Endodermal cell (in vitro differentiated cells): Measurements from ENCODE around the gene TBRG4. TPM values are rescaled to one million over a fixed set of nuclear protein-coding genes. Genes with fewer than 3 reads are reported as not detected.
"Not testable (repeated sequence)": the region's sequence is repeated elsewhere in the genome, so short reads cannot be mapped to it uniquely, and the experiment has no call there.

Experiments
- DNase-seq: peaks from one replicate; pipeline ENCODE4 v3.0.0-alpha.2; 2017
- H3K27ac ChIP-seq: 2 replicates; pipeline ENCODE4 v1.5.1; 2013; ENCODE audit warnings: mild to moderate bottlenecking, low read depth, low read length, moderate library complexity
- H3K27me3 ChIP-seq: 2 replicates; pipeline ENCODE4 v1.6.1; 2013; ENCODE audit warnings: mild to moderate bottlenecking, low read length, moderate library complexity; ENCODE audit not compliant: insufficient read depth, control insufficient read depth, poor library complexity, severe bottlenecking
- H3K36me3 ChIP-seq: 2 replicates; pipeline ENCODE4 v1.7.0; 2013; ENCODE audit warnings: mild to moderate bottlenecking, low read length, moderate library complexity; ENCODE audit not compliant: control insufficient read depth, insufficient read depth
- H3K4me1 ChIP-seq: one replicate; pipeline ENCODE4 v1.7.0; 2013; ENCODE audit warnings: low read length; ENCODE audit not compliant: control insufficient read depth, insufficient read depth
- H3K4me3 ChIP-seq: 2 replicates; pipeline ENCODE4 v1.5.1; 2013; ENCODE audit warnings: mild to moderate bottlenecking, low read length, moderate library complexity
- H3K9ac ChIP-seq: 2 replicates; pipeline ENCODE4 v1.6.1; 2013; ENCODE audit warnings: mild to moderate bottlenecking, low read length, moderate library complexity; ENCODE audit not compliant: poor library complexity, severe bottlenecking; ENCODE audit errors: extremely low read depth
- H3K9me3 ChIP-seq: 2 replicates; pipeline ENCODE4 v1.6.1; 2013; ENCODE audit warnings: mild to moderate bottlenecking, low read length, moderate library complexity; ENCODE audit not compliant: control insufficient read depth
- H3K27ac Mint-ChIP-seq: 2 replicates; pipeline ENCODE4 v1.8.0; 2020; ENCODE audit warnings: mixed read lengths
- H3K27me3 Mint-ChIP-seq: 2 replicates; pipeline ENCODE4 v1.8.0; 2021; ENCODE audit warnings: mild to moderate bottlenecking, mixed read lengths; ENCODE audit not compliant: insufficient read depth
- H3K36me3 Mint-ChIP-seq: 2 replicates; pipeline ENCODE4 v1.8.0; 2020; ENCODE audit warnings: low read depth, mixed read lengths
- H3K4me1 Mint-ChIP-seq: 2 replicates; pipeline ENCODE4 v1.8.0; 2020; ENCODE audit warnings: mixed read lengths
- H3K4me3 Mint-ChIP-seq: 2 replicates; pipeline ENCODE4 v1.8.0; 2020; ENCODE audit warnings: mild to moderate bottlenecking, moderate library complexity, mixed read lengths
- H3K9me3 Mint-ChIP-seq: 2 replicates; pipeline ENCODE4 v1.8.0; 2020; ENCODE audit warnings: mild to moderate bottlenecking, mixed read lengths
- WGBS, 2 experiments: methylation state at CpG; one replicate each; pipeline versions ENCODE4 v1.1.5 to v1.1.7; 2013; ENCODE audit warnings: missing lambda C conversion rate in 2 of 2, mixed read lengths in 1 of 2; ENCODE audit not compliant: insufficient coverage in 1 of 2, insufficient read length in 1 of 2; 5-methylcytosine and 5-hydroxymethylcytosine counted together
- total RNA-seq, 2 donors: library from RNA; stranded (reverse); fragmentation: NEBNext Ultra II Directional in 1 of 2; extraction: Animal tissue kit (Norgen Biotek cat#: 25700) in 1 of 2; gene quantifications; 2 replicates in 1 of 2; 3 replicates in 1 of 2; pipeline ENCODE4 v1.2.1, GENCODE V29; 2021
- TF ChIP-seq, protein P1 (sequence below): fragments of 200-600 bp; sonication (generic); conservative IDR thresholded peaks from 2 replicates; pipeline ENCODE4 v1.5.0; 2021; ENCODE audit warnings: antibody characterized with exemption, mild to moderate bottlenecking

Gene TBRG4
- total RNA-seq, 2 donors from 2014 or later, result 66.7 to 95.9 TPM

DNA sequence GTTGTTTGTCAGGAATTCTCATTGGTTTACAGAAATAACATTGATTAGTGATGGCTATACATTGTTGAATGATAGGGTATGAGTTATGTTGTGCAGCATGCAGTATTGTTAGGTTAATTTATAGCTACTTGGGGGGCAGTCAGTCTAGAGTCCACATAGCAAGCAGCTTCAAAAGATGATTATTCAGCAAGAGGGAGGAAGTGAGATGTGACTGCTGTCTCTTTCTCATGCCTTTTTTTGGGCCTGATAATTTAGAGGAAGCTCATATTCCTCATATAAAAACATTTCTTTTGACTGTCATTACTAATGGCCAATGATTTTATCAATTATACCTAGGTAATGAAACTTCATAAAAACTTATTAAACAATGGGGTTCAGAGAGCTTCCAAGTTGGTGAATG is 3.4 kb upstream of the TBRG4 start:
- no peak overlapping the region for H3K4me3 Mint-ChIP-seq

DNA sequence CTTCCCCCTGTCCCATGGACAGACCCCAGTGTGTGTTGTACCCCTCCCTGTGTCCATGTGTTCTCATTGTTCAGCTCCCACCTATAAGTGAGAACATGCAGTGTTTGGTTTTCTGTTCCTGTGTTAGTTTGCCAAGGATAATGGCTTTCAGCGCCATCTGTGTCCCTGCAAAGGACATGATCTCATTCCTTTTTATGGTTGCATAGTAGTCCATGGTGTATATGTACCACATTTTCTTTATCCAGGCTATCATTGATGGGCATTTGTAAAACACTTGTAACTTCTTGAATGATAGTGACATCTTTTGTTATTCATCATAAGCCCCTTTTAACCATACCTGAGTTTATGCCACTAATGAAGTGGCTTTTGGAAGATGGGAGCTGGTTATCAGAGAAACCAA is 2.8 kb upstream of the TBRG4 start:
- H3K9me3 ChIP-seq, H3K36me3 ChIP-seq, H3K9ac ChIP-seq, H3K4me1 ChIP-seq, H3K4me1 Mint-ChIP-seq, DNase-seq, H3K36me3 Mint-ChIP-seq, H3K9me3 Mint-ChIP-seq, H3K27ac ChIP-seq, H3K4me3 Mint-ChIP-seq, H3K4me3 ChIP-seq, H3K27ac Mint-ChIP-seq: not testable (repeated sequence)
- H3K27me3 Mint-ChIP-seq, result peaks cover 37% of the 10 kb centered on the region
- WGBS, 2 experiments, result 75% methylated on average over 1 of the region's 1 CpG; no CpG with 5 or more reads in 1 of the 2 experiments
- peaks cover 32% of the 10 kb centered on the region for H3K27me3 ChIP-seq

More for the DNA sequence above, 3.4 kb upstream of the TBRG4 start:
- H3K27ac ChIP-seq, result no peak overlapping the region
- H3K9ac ChIP-seq, result no peak overlapping the region
- DNase-seq, result no peak
- H3K9me3 Mint-ChIP-seq, result no peaks in the 10 kb centered on the region
- peaks cover 37% of the 10 kb centered on the region for H3K27me3 Mint-ChIP-seq
- no peaks in the 10 kb centered on the region for H3K36me3 ChIP-seq
- no peak overlapping the region for H3K4me3 ChIP-seq
- H3K4me1 Mint-ChIP-seq, result peaks cover 5% of the 10 kb centered on the region
- peaks cover 2% of the 10 kb centered on the region for H3K36me3 Mint-ChIP-seq
- H3K27ac Mint-ChIP-seq, result no peak overlapping the region
- TF ChIP-seq, protein P1, sequence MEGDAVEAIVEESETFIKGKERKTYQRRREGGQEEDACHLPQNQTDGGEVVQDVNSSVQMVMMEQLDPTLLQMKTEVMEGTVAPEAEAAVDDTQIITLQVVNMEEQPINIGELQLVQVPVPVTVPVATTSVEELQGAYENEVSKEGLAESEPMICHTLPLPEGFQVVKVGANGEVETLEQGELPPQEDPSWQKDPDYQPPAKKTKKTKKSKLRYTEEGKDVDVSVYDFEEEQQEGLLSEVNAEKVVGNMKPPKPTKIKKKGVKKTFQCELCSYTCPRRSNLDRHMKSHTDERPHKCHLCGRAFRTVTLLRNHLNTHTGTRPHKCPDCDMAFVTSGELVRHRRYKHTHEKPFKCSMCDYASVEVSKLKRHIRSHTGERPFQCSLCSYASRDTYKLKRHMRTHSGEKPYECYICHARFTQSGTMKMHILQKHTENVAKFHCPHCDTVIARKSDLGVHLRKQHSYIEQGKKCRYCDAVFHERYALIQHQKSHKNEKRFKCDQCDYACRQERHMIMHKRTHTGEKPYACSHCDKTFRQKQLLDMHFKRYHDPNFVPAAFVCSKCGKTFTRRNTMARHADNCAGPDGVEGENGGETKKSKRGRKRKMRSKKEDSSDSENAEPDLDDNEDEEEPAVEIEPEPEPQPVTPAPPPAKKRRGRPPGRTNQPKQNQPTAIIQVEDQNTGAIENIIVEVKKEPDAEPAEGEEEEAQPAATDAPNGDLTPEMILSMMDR, result no peak
- H3K4me1 ChIP-seq, result no peaks in the 10 kb centered on the region
- no peaks in the 10 kb centered on the region for H3K9me3 ChIP-seq
- peaks cover 32% of the 10 kb centered on the region for H3K27me3 ChIP-seq

GRCh38 chr7:45112648-45113047 is 1.2 kb upstream of the TBRG4 start:
- no peaks in the 10 kb centered on the region for H3K9me3 Mint-ChIP-seq
- peaks cover 18% of the 10 kb centered on the region for H3K36me3 ChIP-seq
- no peak for DNase-seq
- no peak overlapping the region for H3K9ac ChIP-seq
- peaks cover 6% of the 10 kb centered on the region for H3K4me1 Mint-ChIP-seq
- no peaks in the 10 kb centered on the region for H3K9me3 ChIP-seq
- peaks cover 37% of the 10 kb centered on the region for H3K27me3 Mint-ChIP-seq
- peaks cover 16% of the 10 kb centered on the region for H3K36me3 Mint-ChIP-seq
- H3K27ac Mint-ChIP-seq, result peak overlapping the region; percentile 99
- no peaks in the 10 kb centered on the region for H3K4me1 ChIP-seq
- H3K27ac ChIP-seq, result no peak overlapping the region
- peak overlapping the region; percentile 98 for H3K4me3 Mint-ChIP-seq
- peaks cover 32% of the 10 kb centered on the region for H3K27me3 ChIP-seq
- peak overlapping the region; percentile 90 for H3K4me3 ChIP-seq
- TF ChIP-seq, protein P1, result no peak
- 95% methylated on average over 1 of the region's 1 CpG; no CpG with 5 or more reads in 1 of the 2 experiments for WGBS, 2 experiments

- peaks cover 3% of the 10 kb centered on the region for H3K27me3 Mint-ChIP-seq
- Histone ChIP-seq H3K4me1 (no peaks in the 10 kb centered on the region), H3K4me3 (no peak overlapping the region), H3K27me3 (peaks cover 6% of the 10 kb centered on the region), H3K27ac (no peak overlapping the region), H3K9me3 (no peaks in the 10 kb centered on the region), H3K9ac (no peak overlapping the region), H3K36me3 (peaks cover 56% of the 10 kb centered on the region)
- H3K4me3 Mint-ChIP-seq, result no peak overlapping the region
- TF ChIP-seq, protein P1, result no peak
- H3K27ac Mint-ChIP-seq, result no peak overlapping the region
- H3K36me3 Mint-ChIP-seq, result peaks cover 47% of the 10 kb centered on the region
- H3K4me1 Mint-ChIP-seq, result peaks cover 6% of the 10 kb centered on the region
- H3K9me3 Mint-ChIP-seq, result no peaks in the 10 kb centered on the region
- DNase-seq, result peak; percentile 23
- 96 to 100% methylated on average over 5 to 8 of the region's 8 CpGs for WGBS, 2 experiments
Measured at GRCh38 chr7:45108863-45109262, 2.6 kb downstream of the TBRG4 start.
